Vagina (tissue), 2 donors: Measurements from ENCODE around the gene RSPH10B2.
"Not testable (repeated sequence)": the region's sequence is repeated elsewhere in the genome, so short reads cannot be mapped to it uniquely, and the experiment has no call there.

Experiments used
- POLR2A ChIP-seq, 2 donors: fragments of 450-650 bp; IDR thresholded peaks; one replicate each; pipeline ENCODE4 v1.6.1; 2017; ENCODE audit warnings: antibody characterized with exemption in 2 of 2, mild to moderate bottlenecking in 2 of 2, moderate library complexity in 2 of 2
- POLR2AphosphoS5 ChIP-seq, 2 donors: sonication (generic); formaldehyde crosslinking; IDR thresholded peaks; one replicate each; pipeline ENCODE4 v1.9.0; 2017; ENCODE audit warnings: antibody characterized with exemption in 2 of 2, mild to moderate bottlenecking in 2 of 2, low read depth in 1 of 2; ENCODE audit not compliant: insufficient read depth in 1 of 2
- TF ChIP-seq, protein P1 (sequence below), 3 experiments: fragments of 450-650 bp in 2 of 3; fragments of 200-600 bp in 1 of 3; sonication (generic) in 1 of 3; IDR thresholded peaks; one replicate each; pipeline ENCODE4 v1.5.1; 2017 to 2019; ENCODE audit warnings: antibody characterized with exemption in 3 of 3, mild to moderate bottlenecking in 2 of 3, moderate library complexity in 2 of 3

DNA sequence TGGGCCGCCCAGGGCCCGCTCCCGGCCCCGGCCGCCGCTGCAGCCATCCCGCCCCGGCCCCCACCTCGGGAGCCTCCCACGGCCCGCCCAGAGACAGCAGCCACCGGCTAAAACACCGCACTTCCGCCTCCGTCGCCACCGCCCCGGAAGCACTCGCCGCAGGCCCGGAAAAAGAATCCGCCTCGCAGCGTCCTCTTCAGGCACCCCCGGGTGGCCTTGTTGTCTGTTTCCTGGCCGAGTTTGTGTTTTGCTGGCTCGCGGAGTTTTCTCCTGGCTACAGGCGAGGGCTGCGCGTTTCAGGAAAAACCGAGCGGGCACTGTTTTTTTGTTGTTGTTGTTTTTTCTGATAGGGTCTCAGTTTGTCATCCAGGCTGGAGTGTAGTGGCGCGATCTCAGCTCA is 72.2 kb downstream of the RSPH10B2 start, which contains the start of gene CCZ1B:
- TF ChIP-seq, protein P1, sequence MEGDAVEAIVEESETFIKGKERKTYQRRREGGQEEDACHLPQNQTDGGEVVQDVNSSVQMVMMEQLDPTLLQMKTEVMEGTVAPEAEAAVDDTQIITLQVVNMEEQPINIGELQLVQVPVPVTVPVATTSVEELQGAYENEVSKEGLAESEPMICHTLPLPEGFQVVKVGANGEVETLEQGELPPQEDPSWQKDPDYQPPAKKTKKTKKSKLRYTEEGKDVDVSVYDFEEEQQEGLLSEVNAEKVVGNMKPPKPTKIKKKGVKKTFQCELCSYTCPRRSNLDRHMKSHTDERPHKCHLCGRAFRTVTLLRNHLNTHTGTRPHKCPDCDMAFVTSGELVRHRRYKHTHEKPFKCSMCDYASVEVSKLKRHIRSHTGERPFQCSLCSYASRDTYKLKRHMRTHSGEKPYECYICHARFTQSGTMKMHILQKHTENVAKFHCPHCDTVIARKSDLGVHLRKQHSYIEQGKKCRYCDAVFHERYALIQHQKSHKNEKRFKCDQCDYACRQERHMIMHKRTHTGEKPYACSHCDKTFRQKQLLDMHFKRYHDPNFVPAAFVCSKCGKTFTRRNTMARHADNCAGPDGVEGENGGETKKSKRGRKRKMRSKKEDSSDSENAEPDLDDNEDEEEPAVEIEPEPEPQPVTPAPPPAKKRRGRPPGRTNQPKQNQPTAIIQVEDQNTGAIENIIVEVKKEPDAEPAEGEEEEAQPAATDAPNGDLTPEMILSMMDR (IDR thresholded peaks at IDR 0.05) = not testable (repeated sequence)
- TF ChIP-seq POLR2A (IDR thresholded peaks at IDR 0.05); POLR2AphosphoS5 (IDR thresholded peaks at IDR 0.05; ENCODE audit: insufficient read depth in 1 of 2, low read depth in 1 of 2): not testable (repeated sequence)
